Stimulated activated CD8-positive, alpha-beta memory T cell treated with anti-CD3 and anti-CD28 coated beads, Interleukin-4, amount 100 ng/mL, for 24 hours (primary cell): ENCODE measurements around the gene MUC6.

ENCODE experiments used
- DNase-seq: peaks from one replicate; pipeline ENCODE4 v3.0.0-alpha.2; 2020; ENCODE audit warnings: low read depth

The MUC6 gene, protein sequence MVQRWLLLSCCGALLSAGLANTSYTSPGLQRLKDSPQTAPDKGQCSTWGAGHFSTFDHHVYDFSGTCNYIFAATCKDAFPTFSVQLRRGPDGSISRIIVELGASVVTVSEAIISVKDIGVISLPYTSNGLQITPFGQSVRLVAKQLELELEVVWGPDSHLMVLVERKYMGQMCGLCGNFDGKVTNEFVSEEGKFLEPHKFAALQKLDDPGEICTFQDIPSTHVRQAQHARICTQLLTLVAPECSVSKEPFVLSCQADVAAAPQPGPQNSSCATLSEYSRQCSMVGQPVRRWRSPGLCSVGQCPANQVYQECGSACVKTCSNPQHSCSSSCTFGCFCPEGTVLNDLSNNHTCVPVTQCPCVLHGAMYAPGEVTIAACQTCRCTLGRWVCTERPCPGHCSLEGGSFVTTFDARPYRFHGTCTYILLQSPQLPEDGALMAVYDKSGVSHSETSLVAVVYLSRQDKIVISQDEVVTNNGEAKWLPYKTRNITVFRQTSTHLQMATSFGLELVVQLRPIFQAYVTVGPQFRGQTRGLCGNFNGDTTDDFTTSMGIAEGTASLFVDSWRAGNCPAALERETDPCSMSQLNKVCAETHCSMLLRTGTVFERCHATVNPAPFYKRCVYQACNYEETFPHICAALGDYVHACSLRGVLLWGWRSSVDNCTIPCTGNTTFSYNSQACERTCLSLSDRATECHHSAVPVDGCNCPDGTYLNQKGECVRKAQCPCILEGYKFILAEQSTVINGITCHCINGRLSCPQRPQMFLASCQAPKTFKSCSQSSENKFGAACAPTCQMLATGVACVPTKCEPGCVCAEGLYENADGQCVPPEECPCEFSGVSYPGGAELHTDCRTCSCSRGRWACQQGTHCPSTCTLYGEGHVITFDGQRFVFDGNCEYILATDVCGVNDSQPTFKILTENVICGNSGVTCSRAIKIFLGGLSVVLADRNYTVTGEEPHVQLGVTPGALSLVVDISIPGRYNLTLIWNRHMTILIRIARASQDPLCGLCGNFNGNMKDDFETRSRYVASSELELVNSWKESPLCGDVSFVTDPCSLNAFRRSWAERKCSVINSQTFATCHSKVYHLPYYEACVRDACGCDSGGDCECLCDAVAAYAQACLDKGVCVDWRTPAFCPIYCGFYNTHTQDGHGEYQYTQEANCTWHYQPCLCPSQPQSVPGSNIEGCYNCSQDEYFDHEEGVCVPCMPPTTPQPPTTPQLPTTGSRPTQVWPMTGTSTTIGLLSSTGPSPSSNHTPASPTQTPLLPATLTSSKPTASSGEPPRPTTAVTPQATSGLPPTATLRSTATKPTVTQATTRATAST (N-terminal part only)

DNA sequence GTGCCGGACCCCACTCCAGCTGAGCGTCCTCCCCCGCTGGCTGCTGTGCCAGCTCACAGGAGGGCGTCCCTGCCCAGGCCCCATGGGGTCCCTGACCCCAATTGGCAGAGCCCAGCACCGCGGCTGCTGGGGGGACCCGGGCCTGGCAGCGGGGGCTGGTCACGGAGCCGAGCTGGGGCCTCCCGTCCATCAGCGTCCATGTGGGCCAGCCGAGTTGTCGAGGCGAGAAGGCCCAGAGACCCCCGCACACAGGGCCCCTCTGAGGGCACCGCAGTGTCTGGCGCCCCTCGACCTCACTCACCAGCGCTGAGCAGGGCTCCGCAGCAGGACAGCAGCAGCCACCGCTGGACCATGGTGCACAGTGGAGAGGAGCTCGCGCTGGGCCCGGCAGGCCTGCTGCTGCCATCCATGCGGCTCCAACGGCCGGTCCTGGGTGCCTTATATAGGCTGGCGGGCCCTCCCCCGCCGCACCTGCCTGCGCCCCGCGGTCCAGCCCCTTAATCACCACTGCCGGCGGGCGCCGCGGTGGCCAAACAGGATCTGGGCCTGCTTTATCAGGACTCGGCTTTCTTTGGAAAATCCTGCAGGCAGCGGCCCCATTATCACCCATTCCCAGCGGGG, at the start of gene MUC6:
Gene MUC6 (minus strand): TSS at position 416 of the 621 bp plus-strand sequence. CDS start 63 bp downstream, at position 353.
- no peak for DNase-seq

DNA sequence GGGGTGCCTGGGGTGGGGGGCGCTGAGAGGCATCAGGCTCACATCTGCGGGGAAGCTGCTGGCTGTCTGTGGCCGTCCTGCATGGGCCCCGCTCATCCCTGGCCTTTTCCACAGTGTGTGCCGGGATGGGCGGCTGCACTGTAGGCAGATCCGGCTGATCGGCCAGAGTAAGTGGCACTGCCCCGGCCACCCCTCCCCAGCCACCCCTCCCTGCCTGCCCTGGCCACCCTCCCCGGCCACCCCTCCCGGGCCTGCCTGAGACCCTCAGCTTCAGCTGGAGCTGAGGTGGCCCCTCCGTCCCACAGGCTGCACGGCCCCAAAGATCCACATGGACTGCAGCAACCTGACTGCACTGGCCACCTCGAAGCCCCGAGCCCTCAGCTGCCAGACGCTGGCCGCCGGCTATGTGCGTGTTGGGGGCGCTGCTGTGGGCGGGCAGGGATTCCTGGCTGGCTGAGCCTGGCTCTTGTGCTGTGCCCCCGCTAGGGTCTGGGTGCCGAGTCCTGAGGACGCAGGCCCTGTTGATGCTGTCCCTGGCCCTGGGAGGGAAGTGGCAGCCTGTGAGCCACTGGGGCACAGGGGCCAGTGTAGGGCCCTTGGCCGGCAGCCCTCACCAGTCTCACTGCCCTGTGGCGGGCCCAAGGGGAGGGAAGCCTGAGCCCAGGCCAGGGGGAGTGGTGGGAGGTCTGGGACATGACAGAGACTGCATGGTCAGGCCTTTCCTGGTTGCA, 49.1 kb upstream of the MUC6 start:
- DNase-seq, result no peak

DNA sequence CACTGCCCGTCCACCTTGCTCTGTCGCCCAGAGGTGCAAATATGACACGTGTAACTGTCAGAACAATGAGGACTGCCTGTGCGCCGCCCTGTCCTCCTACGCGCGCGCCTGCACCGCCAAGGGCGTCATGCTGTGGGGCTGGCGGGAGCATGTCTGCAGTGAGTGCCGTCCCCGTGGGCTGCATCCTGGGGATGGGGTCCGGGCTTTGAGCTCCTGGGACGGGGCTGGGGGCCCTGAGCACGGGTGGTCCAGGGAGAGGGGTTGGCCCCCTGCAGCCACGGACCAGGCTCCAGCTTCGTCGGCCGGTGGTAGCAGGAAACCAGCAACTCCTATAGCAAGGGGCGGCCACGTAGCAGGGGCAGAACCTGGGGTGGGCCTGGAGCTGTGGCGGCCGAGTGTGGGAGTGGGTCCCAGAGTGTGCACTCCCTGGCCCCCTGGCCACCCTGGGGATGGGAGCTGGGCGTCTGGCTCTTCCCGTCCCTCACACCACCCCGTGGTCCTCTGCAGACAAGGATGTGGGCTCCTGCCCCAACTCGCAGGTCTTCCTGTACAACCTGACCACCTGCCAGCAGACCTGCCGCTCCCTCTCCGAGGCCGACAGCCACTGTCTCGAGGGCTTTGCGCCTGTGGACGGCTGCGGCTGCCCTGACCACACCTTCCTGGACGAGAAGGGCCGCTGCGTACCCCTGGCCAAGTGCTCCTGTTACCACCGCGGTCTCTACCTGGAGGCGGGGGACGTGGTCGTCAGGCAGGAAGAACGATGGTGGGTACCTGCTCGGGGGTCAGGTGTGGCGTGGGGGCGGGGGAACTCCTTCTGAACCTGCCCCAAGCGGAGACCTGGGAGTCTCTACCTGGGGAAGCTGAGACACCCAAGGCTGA, 48.3 kb upstream of the MUC6 start:
- no peak for DNase-seq

DNA sequence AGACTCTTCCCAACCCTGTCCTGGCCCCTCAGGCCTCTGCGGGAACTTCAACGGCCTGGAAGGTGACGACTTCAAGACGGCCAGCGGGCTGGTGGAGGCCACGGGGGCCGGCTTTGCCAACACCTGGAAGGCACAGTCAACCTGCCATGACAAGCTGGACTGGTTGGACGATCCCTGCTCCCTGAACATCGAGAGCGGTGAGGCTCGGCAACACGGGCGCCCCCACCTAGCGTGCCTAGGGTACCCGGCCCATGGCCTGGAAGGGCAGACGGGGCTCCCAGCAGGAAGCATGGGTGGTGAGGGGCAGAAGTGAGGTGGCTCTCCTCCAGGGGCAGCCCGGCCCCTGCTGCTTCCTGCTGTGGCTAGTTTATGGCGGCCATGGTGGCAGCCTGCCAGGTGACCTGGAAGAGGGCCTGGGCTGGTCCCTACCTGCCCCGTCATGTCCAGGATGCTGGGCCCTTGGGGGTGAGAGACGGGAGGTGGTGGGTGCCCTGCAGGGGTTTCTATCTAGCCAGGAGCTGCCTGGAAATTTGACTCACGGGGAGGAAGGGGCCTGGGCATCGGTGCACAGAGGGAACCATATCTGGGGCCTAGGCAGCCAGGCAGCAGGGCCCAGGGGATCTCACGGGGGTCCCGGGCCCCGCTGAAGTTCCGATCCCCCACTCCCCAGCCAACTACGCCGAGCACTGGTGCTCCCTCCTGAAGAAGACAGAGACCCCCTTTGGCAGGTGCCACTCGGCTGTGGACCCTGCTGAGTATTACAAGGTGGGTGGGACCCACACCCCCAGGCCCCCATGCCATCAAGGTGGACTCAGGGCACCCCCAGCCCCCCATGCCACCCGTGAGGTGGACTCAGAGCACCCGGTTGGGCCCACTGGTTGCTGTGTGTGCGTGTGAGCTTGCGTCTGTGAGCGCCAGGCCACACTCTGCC, 47.4 kb upstream of the MUC6 start:
- DNase-seq, result no peak

DNA sequence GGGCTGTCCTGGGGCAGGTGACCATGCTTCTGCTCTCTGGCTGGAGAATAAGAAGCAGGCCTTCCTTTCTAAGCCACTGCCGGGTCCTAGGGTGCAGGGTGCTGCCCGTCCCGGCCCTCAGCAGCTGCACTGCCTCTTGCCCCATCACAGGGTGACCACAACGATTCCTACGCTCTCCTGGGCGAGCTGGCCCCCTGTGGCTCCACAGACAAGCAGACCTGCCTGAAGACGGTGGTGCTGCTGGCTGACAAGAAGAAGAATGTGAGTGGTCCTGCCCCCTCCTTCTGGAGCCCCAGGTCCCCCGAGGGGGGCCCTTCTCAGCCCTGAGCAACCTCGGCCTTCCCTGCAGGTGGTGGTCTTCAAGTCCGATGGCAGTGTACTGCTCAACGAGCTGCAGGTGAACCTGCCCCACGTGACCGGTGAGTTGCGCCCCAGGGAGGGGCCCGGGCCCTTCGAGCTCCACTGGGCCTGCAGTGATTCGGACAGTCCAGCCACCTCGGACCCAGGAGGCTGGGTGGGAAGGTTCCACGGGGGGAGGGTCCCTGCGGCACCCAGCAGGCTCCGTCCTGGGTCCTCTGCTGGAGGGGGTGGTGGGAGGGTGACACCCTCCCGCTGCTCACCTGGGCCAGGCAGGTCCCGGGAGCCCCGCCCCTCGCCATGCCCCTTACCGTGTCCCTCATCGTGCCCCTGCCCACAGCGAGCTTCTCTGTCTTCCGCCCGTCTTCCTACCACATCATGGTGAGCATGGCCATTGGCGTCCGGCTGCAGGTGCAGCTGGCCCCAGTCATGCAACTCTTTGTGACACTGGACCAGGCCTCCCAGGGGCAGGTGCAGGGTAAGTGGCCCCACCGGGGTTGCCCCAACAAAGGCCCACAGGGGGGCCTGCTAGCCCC, 46.5 kb upstream of the MUC6 start:
- DNase-seq, result no peak

DNA sequence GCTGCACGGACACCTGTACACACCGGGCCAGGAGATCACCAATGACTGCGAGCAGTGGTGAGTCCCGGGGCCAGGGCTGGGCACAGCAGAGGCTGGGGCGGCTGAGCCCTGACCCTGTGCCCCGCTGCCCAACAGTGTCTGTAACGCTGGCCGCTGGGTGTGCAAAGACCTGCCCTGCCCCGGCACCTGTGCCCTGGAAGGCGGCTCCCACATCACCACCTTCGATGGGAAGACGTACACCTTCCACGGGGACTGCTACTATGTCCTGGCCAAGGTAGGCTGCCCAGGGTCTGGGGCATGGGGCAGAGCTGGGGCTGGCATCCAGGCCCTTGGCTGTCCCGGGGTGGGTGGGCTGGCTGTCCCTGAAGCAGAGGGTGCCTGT, 45.8 kb upstream of the MUC6 start:
- no peak for DNase-seq

DNA sequence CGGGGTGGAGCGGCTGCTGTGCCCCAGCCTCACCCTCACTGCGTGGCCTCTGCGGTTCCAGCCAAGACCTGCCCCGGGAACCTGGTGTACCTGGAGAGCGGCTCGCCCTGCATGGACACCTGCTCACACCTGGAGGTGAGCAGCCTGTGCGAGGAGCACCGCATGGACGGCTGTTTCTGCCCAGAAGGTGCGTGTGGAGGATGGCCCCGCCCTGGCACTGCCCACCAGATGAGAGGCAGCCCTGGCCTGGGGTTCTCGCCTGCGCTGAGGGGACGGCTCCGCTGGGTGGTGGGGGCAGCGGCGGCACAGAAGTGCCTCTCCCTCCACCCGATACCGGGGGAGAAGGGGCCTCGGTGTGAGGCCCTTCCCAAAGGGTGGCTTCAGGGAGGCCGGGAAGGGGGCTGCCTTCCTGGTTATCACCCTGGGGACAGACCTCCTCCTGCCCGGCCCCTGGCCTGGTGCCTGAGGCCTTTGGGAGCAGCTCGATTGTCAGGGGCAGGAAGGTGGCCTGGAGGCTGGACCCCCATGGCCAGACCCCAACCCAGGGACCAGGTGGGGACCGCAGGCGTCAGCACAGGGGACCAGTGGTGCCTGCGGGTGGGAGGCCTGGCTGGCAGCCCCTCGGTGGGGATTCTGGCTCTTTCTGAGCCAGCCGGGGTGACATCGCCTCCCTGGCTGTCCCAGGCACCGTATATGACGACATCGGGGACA, 45.2 kb upstream of the MUC6 start:
- no peak for DNase-seq

DNA sequence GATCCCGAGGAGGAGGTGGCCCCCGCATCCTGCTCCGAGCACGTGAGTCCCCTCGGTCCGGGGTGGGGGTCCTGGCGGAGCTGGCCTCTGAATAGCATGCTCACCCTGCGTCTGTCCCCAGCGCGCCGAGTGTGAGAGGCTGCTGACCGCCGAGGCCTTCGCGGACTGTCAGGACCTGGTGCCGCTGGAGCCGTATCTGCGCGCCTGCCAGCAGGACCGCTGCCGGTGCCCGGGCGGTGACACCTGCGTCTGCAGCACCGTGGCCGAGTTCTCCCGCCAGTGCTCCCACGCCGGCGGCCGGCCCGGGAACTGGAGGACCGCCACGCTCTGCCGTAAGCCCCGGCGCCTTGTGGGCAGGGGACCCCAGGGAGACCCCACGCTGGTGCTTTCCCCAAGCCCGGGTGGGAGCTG, 41.7 kb upstream of the MUC6 start:
- no peak for DNase-seq

DNA sequence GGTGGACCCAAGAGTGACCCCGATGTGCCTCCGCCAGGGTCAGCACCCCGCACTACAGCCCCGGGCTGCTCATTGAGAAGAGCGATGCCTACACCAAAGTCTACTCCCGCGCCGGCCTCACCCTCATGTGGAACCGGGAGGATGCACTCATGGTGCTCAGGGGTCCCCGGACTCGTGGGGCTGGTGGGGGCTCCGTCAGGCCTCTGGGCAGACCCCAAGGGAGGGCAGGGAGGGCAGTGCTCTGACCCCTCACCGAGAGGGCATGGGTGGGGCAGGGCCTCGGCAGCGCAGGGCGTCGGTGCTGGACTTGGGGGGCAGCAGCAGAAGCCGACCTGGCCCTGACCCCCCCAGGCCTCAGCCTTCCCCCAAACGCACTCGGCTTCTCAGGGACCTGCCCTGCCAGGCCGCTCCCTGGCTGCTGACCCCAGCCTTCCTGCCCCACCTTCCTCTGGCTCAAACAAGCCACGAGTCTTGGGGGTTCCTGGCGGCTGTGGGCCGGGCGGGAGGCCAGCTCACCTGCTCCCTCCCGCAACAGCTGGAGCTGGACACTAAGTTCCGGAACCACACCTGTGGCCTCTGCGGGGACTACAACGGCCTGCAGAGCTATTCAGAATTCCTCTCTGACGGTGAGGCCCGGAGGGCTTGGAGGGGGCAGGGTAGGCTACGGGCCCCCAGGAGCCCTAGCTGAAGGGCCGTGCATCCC, 41.0 kb upstream of the MUC6 start:
- no peak for DNase-seq

DNA sequence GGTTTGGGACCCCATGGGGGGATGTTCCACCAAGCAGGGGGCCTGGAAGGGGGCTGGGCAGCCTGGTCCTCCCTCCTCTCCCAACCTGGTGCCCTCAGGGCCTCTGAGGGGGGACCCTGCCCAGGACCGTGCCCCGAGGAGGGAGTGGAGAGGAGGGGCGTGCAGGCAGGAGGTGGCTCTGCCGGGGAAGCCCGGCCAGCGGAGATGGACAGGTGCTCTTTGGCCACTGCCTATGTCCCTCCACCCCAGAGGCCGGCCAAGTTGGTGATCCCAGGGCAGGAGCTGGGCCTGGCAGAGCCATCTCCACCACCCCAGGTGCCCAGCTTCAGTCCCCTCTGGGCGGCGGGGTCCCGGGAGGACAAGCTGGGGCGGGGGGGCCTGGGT, 40.5 kb upstream of the MUC6 start:
- DNase-seq, result no peak

DNA sequence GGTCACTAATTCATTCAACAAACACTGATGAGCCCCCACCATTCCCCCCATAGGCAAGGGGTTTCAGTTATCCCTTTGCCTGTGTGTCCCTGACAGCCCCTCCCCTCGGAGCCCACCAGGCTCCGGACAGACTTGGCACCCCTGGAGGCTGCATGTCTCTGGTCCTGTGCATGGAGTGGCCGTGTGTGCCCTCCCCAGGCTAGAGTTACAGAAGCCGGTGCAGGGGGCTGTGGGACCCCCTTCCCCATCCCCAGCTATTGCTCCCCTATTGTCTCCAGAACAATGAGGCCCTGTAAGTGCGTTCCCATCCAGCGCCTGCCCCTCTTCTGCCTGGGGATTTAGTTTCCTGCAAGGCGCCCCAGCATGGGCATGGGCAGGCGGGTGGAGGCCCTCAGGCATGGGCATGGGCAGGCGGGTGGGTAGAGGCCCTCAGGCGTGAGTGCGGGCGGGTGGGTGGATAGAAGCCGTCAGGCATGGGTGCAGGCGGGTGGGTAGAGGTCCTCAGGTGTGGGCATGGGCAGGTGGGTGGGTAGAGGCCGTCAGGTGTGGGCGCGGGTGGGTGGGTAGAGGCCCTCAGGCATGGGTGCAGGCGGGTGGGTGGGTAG, 39.6 kb upstream of the MUC6 start:
- DNase-seq, result no peak

DNA sequence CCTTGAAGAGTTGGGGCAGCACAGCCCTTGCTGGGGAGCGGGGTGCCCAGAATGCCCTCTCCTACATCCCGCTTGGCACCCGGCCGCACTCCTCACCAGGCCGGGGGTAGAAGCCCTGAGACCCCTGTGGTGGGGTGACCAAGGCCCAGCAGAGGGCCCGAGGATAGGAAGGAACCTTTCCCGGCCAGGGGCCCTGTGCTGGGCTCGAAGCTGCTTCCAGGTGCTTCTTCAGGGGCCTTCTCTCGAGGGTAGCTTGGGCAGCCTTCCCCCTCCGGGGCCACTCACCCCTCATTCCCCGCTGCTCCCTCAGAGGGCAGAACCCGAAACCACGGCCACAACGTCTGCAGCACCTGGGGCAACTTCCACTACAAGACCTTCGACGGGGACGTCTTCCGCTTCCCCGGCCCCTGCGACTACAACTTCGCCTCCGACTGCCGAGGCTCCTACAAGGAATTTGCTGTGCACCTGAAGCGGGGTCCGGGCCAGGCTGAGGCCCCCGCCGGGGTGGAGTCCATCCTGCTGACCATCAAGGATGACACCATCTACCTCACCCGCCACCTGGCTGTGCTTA, 38.9 kb upstream of the MUC6 start:
- no peak for DNase-seq

DNA sequence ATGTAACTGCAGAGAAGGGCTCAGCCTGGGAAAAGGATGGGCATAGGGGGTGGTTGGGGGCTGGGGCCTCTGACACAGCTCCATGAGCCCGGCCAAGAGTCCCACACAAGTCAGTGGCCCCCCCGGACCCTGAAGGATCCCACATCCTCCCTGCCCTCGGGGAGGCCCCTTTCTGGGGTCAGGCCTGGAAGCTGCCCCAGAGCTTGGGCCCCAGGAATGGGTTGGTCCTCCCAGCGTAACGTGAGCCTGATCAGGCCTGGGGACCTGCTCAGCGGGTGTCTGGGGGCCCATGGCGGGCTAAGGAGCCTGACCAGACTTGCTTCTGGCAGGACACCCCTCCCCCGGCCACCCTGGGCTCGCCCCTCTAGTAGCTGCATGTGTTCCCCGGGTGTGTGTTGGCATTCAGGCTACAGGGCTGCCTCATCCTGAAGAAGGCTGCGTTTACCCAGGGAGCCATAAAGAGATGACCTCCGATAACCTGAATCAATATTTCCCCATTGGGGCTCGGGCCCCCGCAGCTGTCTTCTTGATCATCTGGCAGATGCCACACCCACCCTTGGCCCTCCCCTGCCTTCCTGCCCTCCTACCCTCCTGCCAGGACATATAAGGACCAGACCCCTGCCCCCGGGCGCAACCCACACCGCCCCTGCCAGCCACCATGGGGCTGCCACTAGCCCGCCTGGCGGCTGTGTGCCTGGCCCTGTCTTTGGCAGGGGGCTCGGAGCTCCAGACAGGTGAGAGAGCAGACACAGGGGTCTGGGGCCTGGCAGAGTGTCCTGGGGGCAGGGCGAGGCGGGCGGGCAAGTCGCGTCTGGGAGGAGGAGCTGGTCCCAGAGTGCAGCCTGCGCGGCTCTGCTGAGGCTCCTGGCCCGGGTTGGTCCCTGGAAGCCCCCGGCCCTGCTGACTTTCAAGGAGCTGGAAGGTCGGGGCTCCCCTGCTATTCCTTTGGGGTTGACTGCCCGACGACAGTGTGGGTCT, 38.0 kb upstream of the MUC6 start, which contains the start of gene MUC2:
Gene MUC2 (plus strand): TSS at position 631 of the 978 bp plus-strand sequence.
- no peak for DNase-seq

DNA sequence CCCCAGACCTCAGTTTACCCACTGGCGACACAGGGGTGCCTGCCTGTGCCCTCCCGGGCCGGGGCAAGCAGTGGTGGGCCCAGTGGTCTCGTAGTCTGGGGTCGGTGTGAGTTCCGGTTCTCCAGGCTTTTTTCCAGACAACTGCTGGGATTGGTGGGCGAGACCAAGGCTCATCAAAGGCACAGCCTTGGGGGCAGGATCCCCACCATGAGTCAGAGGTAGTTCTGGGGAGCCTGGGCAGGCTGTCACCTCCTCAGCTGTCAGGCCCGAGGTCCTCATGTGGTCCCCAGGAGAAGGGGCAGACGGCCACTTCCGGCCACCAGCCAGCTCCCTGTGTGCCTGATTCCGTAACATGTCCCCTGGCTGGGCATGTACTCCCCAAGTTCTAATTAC, 37.3 kb upstream of the MUC6 start:
- no peak for DNase-seq
